Activated CD4-positive, alpha-beta T cell treated with anti-CD3 and anti-CD28 coated beads, Interleukin-2, amount 10 ng/mL, durations not matched to agents 7 days and 5 days (primary cell): ENCODE measurements around the gene ARHGAP32. TPM values are rescaled to one million over a fixed set of nuclear protein-coding genes. Genes with fewer than 3 reads are reported as not detected.
"Not testable (repeated sequence)": the region's sequence is repeated elsewhere in the genome, so short reads cannot be mapped to it uniquely, and the experiment has no call there.

Source experiments
- CTCF ChIA-PET: fragments of 350-600 bp; sonication (Branson Sonifier 250); formaldehyde crosslinking; loops from one replicate; lab custom pipeline; 2021; ENCODE audit warnings: antibody characterized with exemption; lab: Charles Lee
- POLR2A ChIA-PET: fragments of 350-600 bp; sonication (Branson Sonifier 250); formaldehyde crosslinking; loops from one replicate; lab custom pipeline; 2021; ENCODE audit warnings: antibody characterized with exemption; lab: Charles Lee
- DNase-seq: peaks from one replicate; pipeline ENCODE4 v3.0.0-alpha.2; 2020
- H3K27ac Mint-ChIP-seq: one replicate; pipeline ENCODE4 v1.8.0; 2021; ENCODE audit warnings: mild to moderate bottlenecking, moderate library complexity, mixed read lengths
- H3K27me3 Mint-ChIP-seq: one replicate; pipeline ENCODE4 v1.8.0; 2021; ENCODE audit warnings: mixed read lengths
- H3K36me3 Mint-ChIP-seq: one replicate; pipeline ENCODE4 v1.8.0; 2021; ENCODE audit warnings: low read depth, mixed read lengths
- H3K4me1 Mint-ChIP-seq: one replicate; pipeline ENCODE4 v1.8.0; 2021; ENCODE audit warnings: mixed read lengths
- H3K4me3 Mint-ChIP-seq: one replicate; pipeline ENCODE4 v1.8.0; 2021; ENCODE audit warnings: mild to moderate bottlenecking, moderate library complexity, mixed read lengths
- H3K9me3 Mint-ChIP-seq: one replicate; pipeline ENCODE4 v1.8.0; 2021; ENCODE audit warnings: mixed read lengths
- total RNA-seq, 2 experiments: library from RNA; stranded (reverse); gene quantifications; one replicate each; pipeline ENCODE4 v1.2.3, GENCODE V29; 2021

Gene ARHGAP32
- total RNA-seq, 2 experiments from 2014 or later = 4.8 to 5.1 TPM

- H3K4me1 Mint-ChIP-seq, POLR2A ChIA-PET, H3K27me3 Mint-ChIP-seq, H3K4me3 Mint-ChIP-seq, H3K27ac Mint-ChIP-seq, H3K9me3 Mint-ChIP-seq, DNase-seq, CTCF ChIA-PET, H3K36me3 Mint-ChIP-seq: not testable (repeated sequence)
These were observed 63.1 kb downstream of the ARHGAP32 start for GRCh38 chr11:129128881-129129620.

- DNase-seq = no peak
- H3K4me1 Mint-ChIP-seq = peaks cover 1% of the 10 kb centered on the region
These were observed 73.1 kb downstream of the ARHGAP32 start for GRCh38 chr11:129119036-129119435.

GRCh38 chr11:129117595-129118350, 74.4 kb downstream of the ARHGAP32 start:
- H3K27ac Mint-ChIP-seq = no peak overlapping the region
- ChIA-PET POLR2A (no interaction called here), CTCF (interaction anchor here (0.8 kb wide), 1 partner anchor 633 kb away, joined by 4 read pairs; no protein-coding TSS in a partner anchor)
- no peaks in the 10 kb centered on the region for H3K36me3 Mint-ChIP-seq
- no peak overlapping the region for H3K4me3 Mint-ChIP-seq
- peaks cover 1% of the 10 kb centered on the region for H3K27me3 Mint-ChIP-seq
- peak; percentile 73 for DNase-seq
- H3K4me1 Mint-ChIP-seq = peaks cover 1% of the 10 kb centered on the region
- no peaks in the 10 kb centered on the region for H3K9me3 Mint-ChIP-seq

More at GRCh38 chr11:129119036-129119435, 73.1 kb downstream of the ARHGAP32 start:
- Mint-ChIP-seq H3K27ac (no peak overlapping the region), H3K9me3 (no peaks in the 10 kb centered on the region), H3K4me3 (no peak overlapping the region), H3K27me3 (peaks cover 1% of the 10 kb centered on the region), H3K36me3 (no peaks in the 10 kb centered on the region)
- ChIA-PET CTCF (no interaction called here), POLR2A (no interaction called here)

GRCh38 chr11:129115652-129116586, 76.2 kb downstream of the ARHGAP32 start:
- no peaks in the 10 kb centered on the region for H3K36me3 Mint-ChIP-seq
- no peak overlapping the region for H3K27ac Mint-ChIP-seq
- H3K4me1 Mint-ChIP-seq = peaks cover 2% of the 10 kb centered on the region
- DNase-seq = no peak
- H3K4me3 Mint-ChIP-seq = no peak overlapping the region
- H3K9me3 Mint-ChIP-seq = no peaks in the 10 kb centered on the region
- peaks cover 1% of the 10 kb centered on the region for H3K27me3 Mint-ChIP-seq
- CTCF ChIA-PET = no interaction called here
- POLR2A ChIA-PET = no interaction called here

GRCh38 chr11:129109701-129110100, 82.4 kb downstream of the ARHGAP32 start:
- peaks cover 8% of the 10 kb centered on the region for H3K9me3 Mint-ChIP-seq
- ChIA-PET CTCF (no interaction called here), POLR2A (no interaction called here)
- H3K27ac Mint-ChIP-seq = no peak overlapping the region
- no peaks in the 10 kb centered on the region for H3K27me3 Mint-ChIP-seq
- H3K4me3 Mint-ChIP-seq = no peak overlapping the region
- peaks cover 2% of the 10 kb centered on the region for H3K4me1 Mint-ChIP-seq
- no peak for DNase-seq
- H3K36me3 Mint-ChIP-seq = no peaks in the 10 kb centered on the region

GRCh38 chr11:129106788-129107187, 85.3 kb downstream of the ARHGAP32 start:
- Mint-ChIP-seq H3K27ac (no peak overlapping the region), H3K4me3 (no peak overlapping the region), H3K36me3 (no peaks in the 10 kb centered on the region), H3K4me1 (no peaks in the 10 kb centered on the region), H3K9me3 (peaks cover 13% of the 10 kb centered on the region), H3K27me3 (no peaks in the 10 kb centered on the region)
- DNase-seq = no peak
- POLR2A ChIA-PET = no interaction called here
- CTCF ChIA-PET = no interaction called here

- Mint-ChIP-seq H3K27me3 (no peaks in the 10 kb centered on the region), H3K9me3 (peaks cover 24% of the 10 kb centered on the region), H3K36me3 (peaks cover under 1% of the 10 kb centered on the region), H3K4me3 (no peak overlapping the region), H3K27ac (no peak overlapping the region), H3K4me1 (peaks cover 1% of the 10 kb centered on the region)
- no peak for DNase-seq
- ChIA-PET CTCF (interaction anchor here (0.6 kb wide), 1 partner anchor 192 kb away, joined by 3 read pairs; no protein-coding TSS in a partner anchor), POLR2A (no interaction called here)
These were observed 89.4 kb downstream of the ARHGAP32 start for GRCh38 chr11:129102756-129103155.

GRCh38 chr11:129102225-129102624, 89.9 kb downstream of the ARHGAP32 start:
- POLR2A ChIA-PET = no interaction called here
- H3K9me3 Mint-ChIP-seq = peaks cover 29% of the 10 kb centered on the region
- CTCF ChIA-PET = no interaction called here

GRCh38 chr11:129093283-129093682, 98.8 kb downstream of the ARHGAP32 start:
- H3K4me1 Mint-ChIP-seq = no peaks in the 10 kb centered on the region
- peaks cover 10% of the 10 kb centered on the region for H3K9me3 Mint-ChIP-seq
- ChIA-PET CTCF (interaction anchor here (0.6 to 1.3 kb wide), 2 partner anchors 14 to 157 kb away, joined by 4 to 5 read pairs; no protein-coding TSS in a partner anchor), POLR2A (no interaction called here)
- no peak overlapping the region for H3K27ac Mint-ChIP-seq
- H3K4me3 Mint-ChIP-seq = no peak overlapping the region
- H3K36me3 Mint-ChIP-seq = peaks cover 5% of the 10 kb centered on the region
- H3K27me3 Mint-ChIP-seq = no peaks in the 10 kb centered on the region
- DNase-seq = no peak

More at GRCh38 chr11:129102225-129102624, 89.9 kb downstream of the ARHGAP32 start:
- no peak for DNase-seq
- Mint-ChIP-seq H3K27ac (no peak overlapping the region), H3K4me1 (peaks cover 1% of the 10 kb centered on the region), H3K27me3 (no peaks in the 10 kb centered on the region), H3K36me3 (peaks cover 2% of the 10 kb centered on the region), H3K4me3 (no peak overlapping the region)

GRCh38 chr11:129090056-129090455, 102.1 kb downstream of the ARHGAP32 start:
- no peak overlapping the region for H3K4me3 Mint-ChIP-seq
- POLR2A ChIA-PET = no interaction called here
- H3K27ac Mint-ChIP-seq = no peak overlapping the region
- DNase-seq = no peak
- H3K9me3 Mint-ChIP-seq = no peaks in the 10 kb centered on the region
- peaks cover 2% of the 10 kb centered on the region for H3K36me3 Mint-ChIP-seq
- no peaks in the 10 kb centered on the region for H3K27me3 Mint-ChIP-seq
- CTCF ChIA-PET = no interaction called here
- no peaks in the 10 kb centered on the region for H3K4me1 Mint-ChIP-seq

- H3K4me3 Mint-ChIP-seq = no peak overlapping the region
- POLR2A ChIA-PET = no interaction called here
- peaks cover 5% of the 10 kb centered on the region for H3K9me3 Mint-ChIP-seq
- H3K27me3 Mint-ChIP-seq = no peaks in the 10 kb centered on the region
- no peak for DNase-seq
- no peak overlapping the region for H3K27ac Mint-ChIP-seq
- CTCF ChIA-PET = interaction anchor here (0.6 to 0.7 kb wide), 2 partner anchors 154 to 1150 kb away, joined by 3 to 4 read pairs; no protein-coding TSS in a partner anchor
- H3K4me1 Mint-ChIP-seq = no peaks in the 10 kb centered on the region
- H3K36me3 Mint-ChIP-seq = peaks cover 6% of the 10 kb centered on the region
These were observed 102.8 kb downstream of the ARHGAP32 start for GRCh38 chr11:129089279-129089678.

- Mint-ChIP-seq H3K27ac (no peak overlapping the region), H3K4me3 (no peak overlapping the region), H3K27me3 (no peaks in the 10 kb centered on the region), H3K36me3 (peaks cover 6% of the 10 kb centered on the region), H3K9me3 (peaks cover 20% of the 10 kb centered on the region), H3K4me1 (no peaks in the 10 kb centered on the region)
- DNase-seq = no peak
- POLR2A ChIA-PET = no interaction called here
- CTCF ChIA-PET = no interaction called here
These were observed 105.1 kb downstream of the ARHGAP32 start for GRCh38 chr11:129086976-129087375.
